Right lobe of liver (tissue), 4 donors: ENCODE data around the gene ALG12.

ENCODE experiments used
- POLR2A ChIP-seq: fragments of 450-650 bp; IDR thresholded peaks from one replicate; pipeline ENCODE4 v1.6.1; 2017; ENCODE audit warnings: antibody characterized with exemption, mild to moderate bottlenecking
- TF ChIP-seq, protein P1 (sequence below), 4 donors: fragments of 200-600 bp in 3 of 4; fragments of 450-650 bp in 1 of 4; IDR thresholded peaks; one replicate each; pipeline versions ENCODE4 v1.5.1 to v1.8.0; 2016 to 2022; ENCODE audit warnings: antibody characterized with exemption in 4 of 4, mild to moderate bottlenecking in 2 of 4
- donor health status: DM: no; HTN: no; CAD: no.
- donor health status: DM: no; HTN: no; CAD: no.
- donor health status: DM: no; HTN: yes; CAD: no.

DNA sequence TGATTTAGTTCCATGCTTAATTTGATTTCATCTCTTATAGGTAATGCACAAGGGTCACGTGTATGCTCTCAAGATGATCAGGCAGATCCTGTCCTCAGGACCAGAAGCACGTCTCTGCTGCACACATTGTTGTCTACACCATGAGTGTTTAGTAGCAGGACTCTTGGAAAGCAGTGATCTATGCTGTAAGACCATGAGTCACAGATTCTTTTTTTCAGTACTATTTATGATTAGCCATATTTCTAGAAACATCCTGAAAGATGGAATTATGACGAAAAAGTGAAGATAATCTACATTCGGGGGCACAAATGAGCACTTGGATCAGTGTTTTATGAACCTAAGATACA lies 35.0 kb downstream of the ALG12 start:
- no peak for TF ChIP-seq POLR2A
- TF ChIP-seq, protein P1, sequence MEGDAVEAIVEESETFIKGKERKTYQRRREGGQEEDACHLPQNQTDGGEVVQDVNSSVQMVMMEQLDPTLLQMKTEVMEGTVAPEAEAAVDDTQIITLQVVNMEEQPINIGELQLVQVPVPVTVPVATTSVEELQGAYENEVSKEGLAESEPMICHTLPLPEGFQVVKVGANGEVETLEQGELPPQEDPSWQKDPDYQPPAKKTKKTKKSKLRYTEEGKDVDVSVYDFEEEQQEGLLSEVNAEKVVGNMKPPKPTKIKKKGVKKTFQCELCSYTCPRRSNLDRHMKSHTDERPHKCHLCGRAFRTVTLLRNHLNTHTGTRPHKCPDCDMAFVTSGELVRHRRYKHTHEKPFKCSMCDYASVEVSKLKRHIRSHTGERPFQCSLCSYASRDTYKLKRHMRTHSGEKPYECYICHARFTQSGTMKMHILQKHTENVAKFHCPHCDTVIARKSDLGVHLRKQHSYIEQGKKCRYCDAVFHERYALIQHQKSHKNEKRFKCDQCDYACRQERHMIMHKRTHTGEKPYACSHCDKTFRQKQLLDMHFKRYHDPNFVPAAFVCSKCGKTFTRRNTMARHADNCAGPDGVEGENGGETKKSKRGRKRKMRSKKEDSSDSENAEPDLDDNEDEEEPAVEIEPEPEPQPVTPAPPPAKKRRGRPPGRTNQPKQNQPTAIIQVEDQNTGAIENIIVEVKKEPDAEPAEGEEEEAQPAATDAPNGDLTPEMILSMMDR (IDR thresholded peaks at IDR 0.05), result no peak
